Measurements from ENCODE around the gene SUSD4. TPM values are rescaled to one million over a fixed set of nuclear protein-coding genes. Genes with fewer than 3 reads are reported as not detected.

The SUSD4 gene
- total and polyA plus RNA-seq, 8 donors = 2.0 to 29.2 (median 25.0) TPM

GRCh38 chr1:223230161-223230881 lies 133.7 kb downstream of the SUSD4 start:
- ATAC-seq = peak; percentile 58
- intact Hi-C loops (cut with DNase I) = no loop called here

GRCh38 chr1:223229756-223230155 lies 134.2 kb downstream of the SUSD4 start:
- ATAC-seq (no peak), DNase-seq (no peak)
- H3K9me3 ChIP-seq = no peaks in the 10 kb centered on the region
- H3K36me3 ChIP-seq = no peaks in the 10 kb centered on the region
- H3K4me3 ChIP-seq = no peak overlapping the region
- no peaks in the 10 kb centered on the region for H3K27me3 ChIP-seq
- no peak for TF ChIP-seq CTCF (IDR thresholded peaks at IDR 0.05)
- no peaks in the 10 kb centered on the region for H3K4me1 ChIP-seq
- intact Hi-C loops (cut with DNase I) = no loop called here
- no peak overlapping the region for H3K27ac ChIP-seq

More at GRCh38 chr1:223230161-223230881, 133.7 kb downstream of the SUSD4 start:
- no peaks in the 10 kb centered on the region for H3K27me3 ChIP-seq
- no peak overlapping the region for H3K4me3 ChIP-seq
- peak overlapping the region in 1 of 2 donors; percentile 20 for H3K27ac ChIP-seq
- DNase-seq = no peak
- no peaks in the 10 kb centered on the region for H3K4me1 ChIP-seq
- no peaks in the 10 kb centered on the region for H3K9me3 ChIP-seq
- no peak for TF ChIP-seq CTCF (IDR thresholded peaks at IDR 0.05)
- no peaks in the 10 kb centered on the region for H3K36me3 ChIP-seq

GRCh38 chr1:223228931-223229528 lies 134.9 kb downstream of the SUSD4 start:
- Histone ChIP-seq H3K36me3 (no peaks in the 10 kb centered on the region), H3K27ac (no peak overlapping the region), H3K4me1 (no peaks in the 10 kb centered on the region), H3K27me3 (no peaks in the 10 kb centered on the region), H3K4me3 (no peak overlapping the region), H3K9me3 (no peaks in the 10 kb centered on the region)
- TF ChIP-seq CTCF (IDR thresholded peaks at IDR 0.05) = no peak
- no peak for ATAC-seq
- no peak for DNase-seq
- intact Hi-C loops (cut with DNase I) = no loop called here

- no peak overlapping the region for H3K4me3 ChIP-seq
- no peak for ATAC-seq
These were observed 135.8 kb downstream of the SUSD4 start for GRCh38 chr1:223228201-223228600.

More at GRCh38 chr1:223228201-223228600, 135.8 kb downstream of the SUSD4 start:
- no peaks in the 10 kb centered on the region for H3K9me3 ChIP-seq
- no peak for TF ChIP-seq CTCF (IDR thresholded peaks at IDR 0.05)
- intact Hi-C loops (cut with DNase I) = no loop called here
- H3K36me3 ChIP-seq = no peaks in the 10 kb centered on the region
- no peak overlapping the region for H3K27ac ChIP-seq
- no peaks in the 10 kb centered on the region for H3K27me3 ChIP-seq
- no peak for DNase-seq
- no peaks in the 10 kb centered on the region for H3K4me1 ChIP-seq

Data from left lung (tissue), 10 donors.